HCT116 (cell line): Measurements from ENCODE around the gene CPNE8. TPM values are rescaled to one million over a fixed set of nuclear protein-coding genes. Genes with fewer than 3 reads are reported as not detected.

Source experiments
- ATAC-seq: fragments of 200-7000 bp; cut with Tn5 transposase; 2 replicates; pipeline ENCODE4 v1.9.1; 2020; ENCODE audit warnings: mild to moderate bottlenecking, moderate library complexity
- BruUV-seq: library from RNA; stranded (reverse); fragments of 400-500 nt; replicated peaks from 2 replicates; lab custom pipeline; 2021; lab: Mats Ljungman, UMichigan
- CTCF ChIA-PET: fragments of 300-600 bp; sonication (Branson Sonifier 250); formaldehyde crosslinking; loops from one replicate; lab custom pipeline; 2021; ENCODE audit warnings: antibody characterized with exemption; lab: Charles Lee
- POLR2A ChIA-PET: fragments of 300-600, 350-600 bp; sonication (Branson Sonifier 250); formaldehyde crosslinking; loops from one replicate; lab custom pipeline; 2021; ENCODE audit warnings: antibody characterized with exemption; lab: Charles Lee
- RAD21 ChIA-PET, 2 experiments: fragments of 300-600 bp; sonication (Branson Sonifier 250); formaldehyde crosslinking; loops; one replicate each; lab custom pipeline; 2023; ENCODE audit warnings: low total read pairs in 2 of 2; ENCODE audit not compliant: uncharacterized antibody in 2 of 2, unreplicated experiment in 2 of 2, low non-redundant PET in 1 of 2; lab: Charles Lee
- DNase-seq: peaks from one replicate; pipeline ENCODE4 v3.0.0-alpha.2; 2010; ENCODE audit warnings: low read depth, low spot score
- H2AFZ ChIP-seq: fragments of 200-600 bp; shearing (Covaris generic), sonication (generic); 2 replicates; pipeline ENCODE4 v1.6.1; 2017; ENCODE audit warnings: low read depth, mixed run types, mixed read lengths, antibody characterized with exemption, low read length; ENCODE audit not compliant: poor library complexity, severe bottlenecking
- H3K27ac ChIP-seq: 2 replicates; pipeline ENCODE4 v1.5.1; 2012; ENCODE audit warnings: low read depth, low read length
- H3K27me3 ChIP-seq: fragments of 200-600 bp; sonication (generic); 2 replicates; pipeline ENCODE4 v1.6.1; 2016; ENCODE audit warnings: mixed run types, low read length, mixed read lengths; ENCODE audit not compliant: insufficient read depth
- H3K36me3 ChIP-seq, 2 experiments: fragments of 200-500 bp in 1 of 2; fragments of 200-600 bp in 1 of 2; sonication (Bioruptor generic) in 1 of 2; sonication (generic) in 1 of 2; 2 replicates each; pipeline versions ENCODE4 v1.5.1 to v1.6.1; 2014 to 2016; ENCODE audit warnings: low read length in 2 of 2, inconsistent platforms in 1 of 2, mixed read lengths in 1 of 2, mixed run types in 1 of 2; ENCODE audit not compliant: insufficient read depth in 2 of 2, control insufficient read depth in 1 of 2
- H3K4me1 ChIP-seq, 2 experiments: fragments of 200-600 bp in 1 of 2; sonication (generic) in 1 of 2; 2 replicates each; pipeline versions ENCODE4 v1.5.1 to v1.6.1; 2012 to 2017; ENCODE audit warnings: low read length in 2 of 2, inconsistent platforms in 1 of 2, mild to moderate bottlenecking in 1 of 2, mixed read lengths in 1 of 2, mixed run types in 1 of 2, moderate library complexity in 1 of 2; ENCODE audit not compliant: insufficient read depth in 2 of 2, control insufficient read depth in 1 of 2
- H3K4me2 ChIP-seq: fragments of 200-600 bp; sonication (generic); 2 replicates; pipeline ENCODE4 v1.6.1; 2017; ENCODE audit warnings: mixed run types, low read length, mixed read lengths
- H3K4me3 ChIP-seq, 2 experiments: fragments of 200-600 bp in 1 of 2; sonication (generic) in 1 of 2; replicated peaks in 1 of 2; 2 replicates each; pipeline ENCODE4 v1.5.1; 2011 to 2016; ENCODE audit warnings: low read length in 2 of 2, control low read depth in 1 of 2, low read depth in 1 of 2, mild to moderate bottlenecking in 1 of 2, mixed read lengths in 1 of 2, mixed run types in 1 of 2
- H3K79me2 ChIP-seq: fragments of 200-600 bp; sonication (generic); 2 replicates; pipeline ENCODE4 v1.6.1; 2017; ENCODE audit warnings: mild to moderate bottlenecking, mixed run types, low read length, moderate library complexity, mixed read lengths; ENCODE audit not compliant: insufficient read depth
- H3K9ac ChIP-seq: fragments of 200-600 bp; sonication (generic); 2 replicates; pipeline ENCODE4 v1.6.1; 2016; ENCODE audit warnings: low read length, mixed read lengths
- H3K9me2 ChIP-seq: fragments of 200-600 bp; sonication (generic), shearing (Covaris generic); 2 replicates; pipeline ENCODE4 v1.6.1; 2017; ENCODE audit warnings: mixed run types, mild to moderate bottlenecking, moderate library complexity; ENCODE audit not compliant: insufficient read depth
- H3K9me3 ChIP-seq, 2 experiments: fragments of 200-500 bp in 1 of 2; fragments of 200-600 bp in 1 of 2; sonication (Bioruptor generic) in 1 of 2; sonication (generic) in 1 of 2; 2 replicates each; pipeline ENCODE4 v1.6.1; 2014 to 2017; ENCODE audit warnings: low read length in 2 of 2, mixed read lengths in 2 of 2, inconsistent platforms in 1 of 2, low read depth in 1 of 2, mild to moderate bottlenecking in 1 of 2, mixed run types in 1 of 2, moderate library complexity in 1 of 2; ENCODE audit not compliant: control insufficient read depth in 1 of 2, insufficient read depth in 1 of 2
- H4K20me1 ChIP-seq: fragments of 200-600 bp; sonication (generic), shearing (Covaris generic); 2 replicates; pipeline ENCODE4 v1.6.1; 2017; ENCODE audit warnings: mixed run types, mild to moderate bottlenecking, moderate library complexity; ENCODE audit not compliant: insufficient read depth
- ATF3 ChIP-seq: IDR thresholded peaks from 2 replicates; pipeline ENCODE4 v1.6.1; 2012
- CBX3 ChIP-seq: IDR thresholded peaks from 2 replicates; pipeline ENCODE4 v1.6.1; 2012; ENCODE audit warnings: low read depth
- CEBPB ChIP-seq: IDR thresholded peaks from 2 replicates; pipeline ENCODE4 v1.6.1; 2012; ENCODE audit warnings: low read depth
- CTCF ChIP-seq, 3 experiments: fragments of 200-600 bp in 1 of 3; sonication (generic) in 1 of 3; IDR thresholded peaks in 2 of 3; conservative IDR thresholded peaks in 1 of 3; 2 replicates each; pipeline ENCODE4 v1.5.1; 2012 to 2017; ENCODE audit warnings: low read depth in 2 of 3, low read length in 2 of 3, antibody characterized with exemption in 1 of 3, borderline replicate concordance in 1 of 3, control low read depth in 1 of 3, mild to moderate bottlenecking in 1 of 3, mixed read lengths in 1 of 3, mixed run types in 1 of 3, moderate library complexity in 1 of 3; ENCODE audit not compliant: insufficient read depth in 1 of 3
- EGR1 ChIP-seq: IDR thresholded peaks from 2 replicates; pipeline ENCODE4 v1.6.1; 2012; ENCODE audit warnings: low read depth
- ELF1 ChIP-seq: IDR thresholded peaks from 2 replicates; pipeline ENCODE4 v1.6.1; 2012; ENCODE audit warnings: low read depth, borderline replicate concordance
- EZH2 ChIP-seq: fragments of 200-600 bp; sonication (generic); IDR thresholded peaks from 2 replicates; pipeline ENCODE4 v1.6.1; 2017; ENCODE audit warnings: antibody characterized with exemption, mixed run types
- EZH2phosphoT487 ChIP-seq: fragments of 200-600 bp; IDR thresholded peaks from 2 replicates; pipeline ENCODE4 v1.6.1; 2018; ENCODE audit warnings: antibody characterized with exemption, borderline replicate concordance
- JUND ChIP-seq: IDR thresholded peaks from 2 replicates; pipeline ENCODE4 v1.6.1; 2012
- MAX ChIP-seq: IDR thresholded peaks from 2 replicates; pipeline ENCODE4 v1.6.1; 2012
- POLR2A ChIP-seq: IDR thresholded peaks from 2 replicates; pipeline ENCODE4 v1.7.0; 2011; ENCODE audit warnings: borderline replicate concordance; ENCODE audit not compliant: insufficient read depth, insufficient read length; ENCODE audit errors: extremely low read depth
- POLR2AphosphoS5 ChIP-seq: IDR thresholded peaks from 2 replicates; pipeline ENCODE4 v1.6.1; 2011; ENCODE audit warnings: mild to moderate bottlenecking, low read depth, low read length, moderate library complexity
- REST ChIP-seq: IDR thresholded peaks from 2 replicates; pipeline ENCODE4 v1.6.1; 2012; ENCODE audit warnings: low read depth
- SP1 ChIP-seq: IDR thresholded peaks from 2 replicates; pipeline ENCODE4 v1.6.1; 2012; ENCODE audit warnings: low read depth
- SRF ChIP-seq: IDR thresholded peaks from 2 replicates; pipeline ENCODE4 v1.6.1; 2012; ENCODE audit warnings: low read depth
- TCF7L2 ChIP-seq: IDR thresholded peaks from 2 replicates; pipeline ENCODE4 v1.7.0; 2011; ENCODE audit warnings: borderline replicate concordance, inconsistent platforms; ENCODE audit not compliant: insufficient read depth, insufficient read length; ENCODE audit errors: extremely low read depth
- ZNF274 ChIP-seq: fragments of 200-500 bp; sonication (Bioruptor generic); IDR thresholded peaks from 2 replicates; pipeline ENCODE4 v1.6.1; 2014; ENCODE audit warnings: mild to moderate bottlenecking, low read depth, low read length, inconsistent platforms
- intact Hi-C: fragments of 100-400 bp; cut with micrococcal nuclease; formaldehyde crosslinking; loops from 2 replicates; pipeline ENCODE4 v1.10.0; 2022
- total RNA-seq: library from RNA; stranded (reverse); gene quantifications from one replicate; pipeline ENCODE4 v1.2.1, GENCODE V29; 2021; ENCODE audit not compliant: unreplicated experiment

Gene CPNE8
- total RNA-seq, 1 experiment from 2014 or later = 14.2 TPM

GRCh38 chr12:38664661-38665269, 240.6 kb downstream of the CPNE8 start (continued):
- peak; percentile 25 to 75 (median 73); a peak in 5 of 6 replicates for TF ChIP-seq CTCF (IDR thresholded peaks at IDR 0.05 in 2 of 3, conservative IDR thresholded peaks at IDR 0.05 in 1 of 3; ENCODE audit: borderline replicate concordance in 1 of 3, insufficient read depth in 1 of 3, low read depth in 2 of 3, low read length in 2 of 3)

- Histone ChIP-seq H3K4me1 (no peaks in the 10 kb centered on the region), H3K4me2 (no peak overlapping the region), H3K9me2 (no peaks in the 10 kb centered on the region), H3K36me3 (no peaks in the 10 kb centered on the region; a peak in 2 of 4 replicates), H3K79me2 (no peaks in the 10 kb centered on the region), H3K9me3 (0 out of 4 replicates have a peak, but pooled peaks cover 0 to 7% of the 10 kb centered on the region in 2 experiments), H2AFZ (no peak overlapping the region), H3K4me3 (no peak overlapping the region), H3K9ac (no peak overlapping the region), H3K27ac (no peak overlapping the region), H4K20me1 (no peaks in the 10 kb centered on the region), H3K27me3 (no peaks in the 10 kb centered on the region)
- RAD21 ChIA-PET = no interaction called here
- DNase-seq (no peak), ATAC-seq (no peak)
- POLR2A ChIA-PET = no interaction called here
- intact Hi-C loops = loop anchor here (5.0 kb wide), 2 partner anchors 244 to 439 kb away; partner anchors contain the start of gene CPNE8
- CTCF ChIA-PET = no interaction called here
- BruUV-seq = no TSS peak
- TF ChIP-seq EZH2 = no peak
- no peak for TF ChIP-seq EZH2phosphoT487
- no peak for TF ChIP-seq ZNF274
- no peak for TF ChIP-seq SRF
- TF ChIP-seq POLR2AphosphoS5 = no peak
- TF ChIP-seq SP1 = no peak
- no peak for TF ChIP-seq ELF1
- TF ChIP-seq CEBPB = no peak
- no peak for TF ChIP-seq ATF3
- TF ChIP-seq CBX3 = no peak
- TF ChIP-seq MAX = no peak
- no peak for TF ChIP-seq POLR2A
- no peak for TF ChIP-seq EGR1
- TF ChIP-seq REST = no peak
- no peak for TF ChIP-seq TCF7L2
- no peak for TF ChIP-seq CTCF (IDR thresholded peaks at IDR 0.05 in 2 of 3, conservative IDR thresholded peaks at IDR 0.05 in 1 of 3; ENCODE audit: borderline replicate concordance in 1 of 3, insufficient read depth in 1 of 3, low read depth in 2 of 3, low read length in 2 of 3)
- no peak for TF ChIP-seq JUND
Measured at GRCh38 chr12:38662829-38663228, 242.6 kb downstream of the CPNE8 start.
